Upper lobe of left lung (tissue), 4 donors: Measurements from ENCODE around the gene NKIRAS2.

ENCODE experiments used
- EP300 ChIP-seq, 4 donors: sonication (generic); formaldehyde crosslinking; IDR thresholded peaks; one replicate each; pipeline ENCODE4 v1.5.1; 2017; ENCODE audit warnings: antibody characterized with exemption in 4 of 4, control low read depth in 2 of 4
- POLR2A ChIP-seq, 4 donors: fragments of 450-650 bp; IDR thresholded peaks; one replicate each; pipeline ENCODE4 v1.5.1; 2016 to 2017; ENCODE audit warnings: antibody characterized with exemption in 4 of 4, mild to moderate bottlenecking in 2 of 4
- POLR2AphosphoS5 ChIP-seq, 2 donors: sonication (generic); formaldehyde crosslinking; IDR thresholded peaks; one replicate each; pipeline ENCODE4 v1.5.1; 2017; ENCODE audit warnings: antibody characterized with exemption in 2 of 2
- TF ChIP-seq, protein P1 (sequence below), 6 experiments: fragments of 450-650 bp in 4 of 6; fragments of 200-600 bp in 2 of 6; sonication (generic) in 2 of 6; IDR thresholded peaks; one replicate each; pipeline ENCODE4 v1.5.1; 2016 to 2019; ENCODE audit warnings: antibody characterized with exemption in 6 of 6

DNA sequence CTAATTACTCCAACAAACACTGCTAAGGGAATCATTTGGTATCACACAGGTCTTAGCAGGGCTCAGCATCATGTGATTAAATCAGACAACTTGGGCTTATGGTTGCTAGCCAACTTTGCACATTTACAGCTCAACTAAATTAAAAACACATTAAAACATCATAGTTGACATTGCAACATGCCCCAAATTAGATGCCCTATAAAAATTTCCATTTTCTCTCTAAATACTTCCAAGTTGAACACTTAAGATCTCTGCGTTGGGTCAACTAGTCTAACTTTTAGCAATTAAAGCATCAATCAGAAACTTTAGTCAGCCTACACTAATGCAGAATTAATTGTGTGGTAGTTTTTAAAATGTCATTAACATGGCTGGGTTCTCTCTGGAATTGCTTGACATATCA, 14.7 kb upstream of the NKIRAS2 start:
- no peak for TF ChIP-seq POLR2A (IDR thresholded peaks at IDR 0.05)
- no peak for TF ChIP-seq EP300 (IDR thresholded peaks at IDR 0.05)
- TF ChIP-seq, protein P1, sequence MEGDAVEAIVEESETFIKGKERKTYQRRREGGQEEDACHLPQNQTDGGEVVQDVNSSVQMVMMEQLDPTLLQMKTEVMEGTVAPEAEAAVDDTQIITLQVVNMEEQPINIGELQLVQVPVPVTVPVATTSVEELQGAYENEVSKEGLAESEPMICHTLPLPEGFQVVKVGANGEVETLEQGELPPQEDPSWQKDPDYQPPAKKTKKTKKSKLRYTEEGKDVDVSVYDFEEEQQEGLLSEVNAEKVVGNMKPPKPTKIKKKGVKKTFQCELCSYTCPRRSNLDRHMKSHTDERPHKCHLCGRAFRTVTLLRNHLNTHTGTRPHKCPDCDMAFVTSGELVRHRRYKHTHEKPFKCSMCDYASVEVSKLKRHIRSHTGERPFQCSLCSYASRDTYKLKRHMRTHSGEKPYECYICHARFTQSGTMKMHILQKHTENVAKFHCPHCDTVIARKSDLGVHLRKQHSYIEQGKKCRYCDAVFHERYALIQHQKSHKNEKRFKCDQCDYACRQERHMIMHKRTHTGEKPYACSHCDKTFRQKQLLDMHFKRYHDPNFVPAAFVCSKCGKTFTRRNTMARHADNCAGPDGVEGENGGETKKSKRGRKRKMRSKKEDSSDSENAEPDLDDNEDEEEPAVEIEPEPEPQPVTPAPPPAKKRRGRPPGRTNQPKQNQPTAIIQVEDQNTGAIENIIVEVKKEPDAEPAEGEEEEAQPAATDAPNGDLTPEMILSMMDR (IDR thresholded peaks at IDR 0.05) = no peak
- no peak for TF ChIP-seq POLR2AphosphoS5 (IDR thresholded peaks at IDR 0.05)
